GM21717 (cell line): ENCODE results near the gene KRTAP5-2.
A peak's percentile ranks its signal among the peaks of the same experiment; 100 is the strongest.
"Not testable (repeated sequence)": the region's sequence is repeated elsewhere in the genome, so short reads cannot be mapped to it uniquely, and the experiment has no call there.

Source experiments
- ATAC-seq: cut with Tn5 transposase; IDR thresholded peaks from one replicate; pipeline ENCODE4 v1.9.1; 2021; ENCODE audit warnings: mild to moderate bottlenecking, moderate library complexity; ENCODE audit not compliant: unreplicated experiment

Gene KRTAP5-2

DNA sequence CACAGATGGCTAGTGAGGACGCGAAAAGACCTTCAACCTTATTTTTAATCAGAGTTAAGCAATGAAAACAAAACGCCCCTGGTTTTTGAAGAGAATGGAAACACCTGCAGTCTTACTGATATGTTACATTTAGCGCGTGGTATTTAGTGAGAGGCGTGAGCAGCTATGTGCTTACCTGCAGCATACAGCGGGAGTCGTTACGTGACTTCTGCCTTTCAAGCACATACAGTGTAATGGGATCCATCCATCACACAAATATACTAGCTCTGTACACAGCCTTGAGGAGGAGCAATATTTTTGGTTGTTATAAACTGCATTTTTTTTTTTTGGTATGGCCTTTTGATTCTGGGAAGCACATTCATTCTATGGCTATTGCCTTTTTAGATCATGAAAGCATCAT is 5.5 kb downstream of the KRTAP5-2 start:
- no peak for ATAC-seq

DNA sequence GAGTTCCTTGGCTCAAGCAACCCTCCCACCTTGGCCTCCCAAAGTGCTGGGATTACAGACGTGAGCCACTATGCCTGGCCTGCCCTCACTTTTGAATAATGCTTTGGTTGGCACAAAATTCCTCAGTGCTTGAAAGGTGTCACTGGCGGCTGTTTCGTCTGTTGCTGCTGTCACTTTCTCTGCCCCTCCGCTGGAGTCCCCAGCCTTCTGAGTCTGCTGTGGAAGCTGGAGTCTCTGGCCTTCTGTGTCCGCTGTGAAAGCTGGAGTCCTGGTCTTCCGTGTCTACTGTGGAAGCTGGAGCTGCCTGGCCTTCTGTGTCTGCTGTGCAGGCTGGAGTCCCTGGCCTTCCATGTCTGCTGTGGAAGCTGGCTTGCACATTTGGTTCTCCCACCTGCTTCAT is 8.1 kb downstream of the KRTAP5-2 start:
- no peak for ATAC-seq

DNA sequence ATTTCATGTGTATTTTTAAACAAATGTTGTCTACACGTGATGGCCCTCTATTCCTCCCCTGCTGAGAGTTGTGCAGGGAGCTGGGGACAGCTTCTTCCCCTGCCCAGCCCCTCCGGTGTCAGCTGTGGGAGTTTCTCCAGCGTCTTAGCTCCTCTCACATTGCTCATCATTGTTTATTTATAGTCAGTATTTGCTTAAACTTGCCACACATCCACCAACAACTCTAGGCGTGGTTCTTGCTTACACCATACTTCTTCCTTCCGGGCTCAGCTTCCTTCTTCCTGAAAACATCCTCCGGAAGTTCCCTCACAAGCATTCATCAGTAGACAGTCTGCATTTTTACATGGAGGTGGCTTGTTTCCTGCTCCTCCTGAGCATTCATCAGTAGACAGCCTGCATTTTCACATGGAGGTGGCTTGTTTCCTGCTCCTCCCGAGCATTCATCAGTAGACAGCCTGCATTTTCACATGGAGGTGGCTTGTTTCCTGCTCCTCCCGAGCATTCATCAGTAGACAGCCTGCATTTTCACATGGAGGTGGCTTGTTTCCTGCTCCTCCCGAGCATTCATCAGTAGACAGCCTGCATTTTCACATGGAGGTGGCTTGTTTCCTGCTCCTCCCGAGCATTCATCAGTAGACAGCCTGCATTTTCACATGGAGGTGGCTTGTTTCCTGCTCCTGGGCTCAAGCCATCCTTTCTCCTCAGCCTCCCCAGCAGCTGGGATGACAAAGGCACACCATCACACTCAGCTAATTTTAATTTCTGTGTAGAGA is 8.7 kb downstream of the KRTAP5-2 start:
- ATAC-seq = not testable (repeated sequence)

DNA sequence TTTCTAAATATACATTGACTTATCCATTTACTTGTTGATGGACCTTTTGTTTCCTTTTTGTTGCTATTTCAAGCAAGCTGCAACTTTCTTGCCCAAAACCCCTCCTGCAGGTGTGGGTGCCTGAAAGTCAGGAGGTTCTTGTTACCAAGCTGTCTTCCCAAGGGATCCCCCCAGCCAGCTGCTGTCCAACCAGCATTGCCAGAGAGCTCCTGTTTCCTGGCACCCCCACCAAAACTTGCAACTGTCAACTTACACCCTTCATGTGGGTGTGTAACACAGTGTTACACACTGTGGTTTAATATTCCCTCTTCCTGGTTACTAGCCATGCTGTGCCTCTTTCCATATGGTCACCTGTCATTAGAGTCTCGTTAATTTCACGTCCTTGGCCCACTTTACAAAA is 11.4 kb downstream of the KRTAP5-2 start:
- no peak for ATAC-seq

DNA sequence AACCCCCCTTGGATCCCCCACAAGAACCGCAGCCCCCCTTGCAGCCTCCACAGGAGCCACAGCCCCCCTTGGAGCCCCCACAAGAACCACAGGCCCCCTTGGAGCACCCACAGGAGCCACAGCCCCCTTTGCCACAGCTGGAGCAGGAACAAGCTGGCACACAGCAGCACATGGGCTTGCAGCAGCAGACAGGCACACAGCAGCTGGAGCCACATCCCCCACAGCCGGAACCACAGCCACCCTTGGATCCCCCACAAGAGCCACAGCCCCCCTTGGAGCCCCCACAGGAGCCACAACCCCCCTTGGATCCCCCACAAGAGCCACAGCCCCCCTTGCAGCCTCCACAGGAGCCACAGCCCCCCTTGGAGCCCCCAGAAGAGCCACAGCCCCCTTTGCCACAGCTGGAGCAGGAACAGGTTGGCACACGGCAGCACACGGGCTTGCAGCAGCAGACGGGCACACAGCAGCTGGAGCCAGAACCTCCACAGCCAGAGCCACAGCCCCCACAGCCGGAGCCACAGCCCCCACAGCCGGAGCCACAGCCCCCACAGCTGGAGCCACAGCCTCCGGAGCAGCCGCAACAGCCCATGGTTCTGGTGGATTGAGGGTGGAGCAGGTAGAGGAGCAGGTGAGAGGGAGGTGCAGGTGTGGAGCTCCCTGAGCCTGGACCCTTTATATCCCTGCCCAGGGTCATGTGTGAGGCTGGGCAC is 13.3 kb downstream of the KRTAP5-2 start, which contains the start of gene KRTAP5-1:
KRTAP5-1 (minus strand) TSS at position 623 of the 710 bp plus-strand sequence; CDS start at position 589, 34 bp downstream.
- not testable (repeated sequence) for ATAC-seq

DNA sequence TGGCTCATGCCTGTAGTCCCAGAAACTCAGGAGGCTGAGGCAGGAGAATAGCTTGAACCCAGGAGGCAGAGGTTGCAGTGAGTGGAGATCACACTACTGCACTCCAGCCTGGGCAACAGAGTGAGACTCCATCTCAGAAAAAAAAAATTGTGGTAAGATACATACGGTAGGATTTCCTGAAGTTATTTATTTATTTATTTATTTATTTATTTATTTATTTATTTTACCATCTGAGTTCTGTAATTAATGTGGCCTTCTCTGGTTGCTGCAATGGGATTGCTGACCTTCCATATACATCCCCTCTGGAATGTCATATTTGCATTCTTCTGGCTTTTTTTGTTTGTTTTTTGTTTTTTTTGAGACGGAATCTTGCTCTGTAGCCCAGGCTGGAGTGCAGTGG is 15.2 kb downstream of the KRTAP5-2 start:
- not testable (repeated sequence) for ATAC-seq

DNA sequence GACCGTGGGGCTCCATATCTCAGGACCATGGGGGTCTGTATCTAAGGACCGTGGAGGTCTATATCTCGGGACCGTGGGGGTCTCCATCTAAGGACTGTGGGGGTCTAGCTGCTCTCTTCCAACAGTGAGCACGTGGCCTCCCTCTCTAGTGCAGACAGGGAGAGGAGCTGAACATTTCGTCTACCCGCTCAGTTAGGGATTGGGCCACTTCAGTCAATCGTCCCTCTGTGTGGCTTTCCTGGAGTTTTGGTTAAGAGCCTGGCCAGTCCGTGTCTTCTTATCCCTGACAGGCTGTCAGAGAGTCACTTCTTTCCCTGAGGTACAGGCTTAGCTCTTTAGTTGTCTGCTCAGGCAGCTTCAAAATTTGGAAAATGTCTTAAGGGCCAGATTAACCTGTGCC is 16.1 kb downstream of the KRTAP5-2 start:
- no peak for ATAC-seq

DNA sequence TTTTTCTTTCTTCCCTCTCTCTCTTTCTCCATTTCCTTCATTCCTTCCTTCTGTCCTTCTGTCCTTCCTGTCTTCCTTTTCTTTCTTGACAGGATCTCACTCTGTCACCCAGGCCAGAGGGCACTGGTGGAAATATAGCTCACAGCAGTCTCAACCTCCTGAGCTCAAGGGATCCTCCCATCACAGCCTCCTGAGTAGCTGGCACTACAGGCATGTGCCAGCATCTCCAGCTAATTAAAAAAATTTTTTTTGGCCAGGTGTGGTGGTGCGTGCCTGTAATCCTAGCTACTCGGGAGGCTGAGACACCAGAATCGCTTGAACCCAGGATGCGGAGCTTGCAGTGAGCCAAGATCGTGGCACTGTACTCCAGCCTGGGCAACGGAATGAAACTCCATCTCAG is 21.3 kb downstream of the KRTAP5-2 start:
- ATAC-seq = no peak

DNA sequence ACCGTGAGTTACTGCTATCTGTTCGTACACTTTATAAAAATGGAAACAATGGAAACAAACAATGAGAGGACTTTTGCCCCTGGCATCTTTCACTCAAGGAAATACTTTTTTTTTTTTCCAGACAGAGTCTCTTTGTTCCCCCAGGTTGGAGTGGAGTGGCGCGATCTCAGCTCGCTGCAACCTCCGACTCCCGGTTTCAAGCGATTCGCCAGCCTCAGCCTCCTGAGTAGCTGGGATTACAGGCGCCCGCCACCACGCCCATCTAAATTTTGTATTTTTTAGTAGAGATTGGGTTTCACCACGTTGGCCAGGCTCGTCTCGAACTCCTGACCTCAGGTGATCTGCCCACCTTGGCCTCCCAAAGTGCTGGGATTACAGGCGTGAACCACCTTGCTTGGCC is 22.3 kb downstream of the KRTAP5-2 start:
- ATAC-seq = not testable (repeated sequence)

DNA sequence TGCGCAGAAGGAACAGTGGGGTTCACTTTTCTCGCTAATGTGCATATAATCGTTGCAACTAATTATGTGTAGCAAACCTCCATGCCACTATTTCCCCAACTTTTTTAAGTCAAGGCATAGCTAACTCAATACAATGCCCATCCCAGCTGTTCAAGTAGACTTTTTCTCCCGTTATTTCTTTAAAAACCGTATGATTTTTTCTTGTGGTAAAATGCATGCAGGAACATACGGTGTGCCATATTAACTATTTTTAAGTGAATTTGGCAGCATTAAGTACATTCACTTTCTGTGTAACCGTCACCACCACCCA is 23.2 kb downstream of the KRTAP5-2 start:
- no peak for ATAC-seq

DNA sequence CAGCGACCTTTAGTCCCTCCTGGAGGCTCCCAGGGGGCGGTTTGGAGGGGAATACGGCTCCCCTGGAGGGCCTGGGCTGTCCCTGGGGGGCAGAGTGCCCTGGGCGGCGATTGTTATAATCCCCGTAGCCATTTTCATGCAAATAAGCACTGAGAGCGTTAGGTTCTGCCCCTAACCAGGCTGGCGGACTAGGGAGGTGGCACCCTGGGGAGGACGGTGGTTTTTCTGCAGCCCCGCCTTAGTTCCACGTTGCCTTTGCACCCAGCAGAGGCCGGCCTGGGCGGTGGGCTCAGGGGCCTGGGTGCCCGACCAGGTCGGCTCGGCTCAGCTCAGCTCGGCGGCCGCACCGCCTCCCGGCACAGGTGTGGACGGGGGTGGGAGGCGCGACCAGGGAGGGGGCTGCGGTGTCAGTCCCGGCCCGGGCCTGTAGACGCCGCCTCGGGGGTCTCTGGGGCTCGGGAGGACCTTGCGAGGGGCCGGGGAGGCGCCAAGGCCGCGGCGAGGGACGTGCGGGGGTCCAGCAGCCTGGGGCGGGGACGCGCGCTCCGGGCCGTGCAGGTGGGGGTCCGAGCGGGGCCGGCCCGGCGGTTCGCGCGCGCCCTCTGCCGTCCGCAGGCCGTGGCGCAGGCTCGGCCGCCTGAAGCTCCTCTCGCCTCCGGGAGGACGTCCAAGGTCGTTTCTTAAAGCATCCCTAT is 23.7 kb downstream of the KRTAP5-2 start:
- ATAC-seq = peak; percentile 46

DNA sequence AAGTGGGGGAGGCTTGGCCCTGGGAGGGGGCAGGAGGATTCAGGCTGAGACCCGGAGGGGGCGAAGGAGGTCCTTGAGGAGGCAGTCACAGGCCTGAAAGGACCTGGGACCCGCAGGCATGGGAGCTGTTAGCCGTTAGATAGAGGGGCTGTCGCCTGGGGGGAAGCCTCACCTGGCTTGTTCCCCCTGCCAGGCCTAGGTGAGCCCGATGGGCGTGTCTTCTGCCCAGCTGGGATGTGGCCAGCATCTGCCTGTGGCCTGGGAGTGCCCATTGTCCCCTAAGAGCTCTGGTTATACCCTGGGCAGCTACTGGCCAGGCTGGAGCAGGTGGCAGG is 24.2 kb downstream of the KRTAP5-2 start:
- ATAC-seq = no peak

DNA sequence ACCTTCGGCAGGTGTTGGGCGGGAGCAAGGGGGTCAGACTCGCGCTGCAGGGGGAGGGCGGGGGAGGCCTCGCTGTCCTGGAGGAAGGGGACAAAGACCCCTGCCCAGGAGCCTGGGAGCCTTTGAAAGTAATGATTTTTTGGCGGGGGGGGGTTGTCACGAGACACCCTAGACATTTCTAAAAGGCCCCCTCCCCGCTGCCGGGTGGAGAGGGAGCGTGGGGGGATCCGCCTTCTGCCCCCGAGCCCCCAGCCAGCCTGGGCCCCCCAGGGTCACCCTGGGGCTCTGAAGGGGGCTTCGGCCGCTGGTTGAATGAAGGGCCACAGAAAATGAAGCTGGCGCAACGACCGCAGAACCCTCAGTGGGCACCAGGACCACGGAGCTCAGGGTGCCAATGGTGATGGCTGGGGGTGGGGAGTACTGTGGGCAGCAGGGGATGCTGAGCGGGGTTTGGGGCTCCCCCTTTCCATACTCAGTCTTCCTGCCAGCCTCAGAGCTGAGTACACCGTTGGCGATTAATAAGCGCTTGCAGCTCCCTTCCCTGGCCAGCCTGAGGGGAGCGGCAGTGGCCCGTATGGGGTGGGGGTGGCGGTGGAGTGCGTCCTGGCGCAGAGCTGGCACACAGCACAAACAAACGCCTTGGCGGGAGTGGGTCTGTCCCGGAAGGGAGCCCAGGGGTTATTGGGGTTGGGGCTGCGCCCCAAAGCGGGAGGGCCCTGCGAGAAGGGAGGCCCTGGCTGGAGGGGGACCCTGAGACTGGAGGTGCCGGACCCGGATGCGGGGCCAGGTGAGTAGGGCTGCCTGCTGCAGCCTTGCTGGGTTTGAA is 24.8 kb downstream of the KRTAP5-2 start:
- ATAC-seq = no peak

DNA sequence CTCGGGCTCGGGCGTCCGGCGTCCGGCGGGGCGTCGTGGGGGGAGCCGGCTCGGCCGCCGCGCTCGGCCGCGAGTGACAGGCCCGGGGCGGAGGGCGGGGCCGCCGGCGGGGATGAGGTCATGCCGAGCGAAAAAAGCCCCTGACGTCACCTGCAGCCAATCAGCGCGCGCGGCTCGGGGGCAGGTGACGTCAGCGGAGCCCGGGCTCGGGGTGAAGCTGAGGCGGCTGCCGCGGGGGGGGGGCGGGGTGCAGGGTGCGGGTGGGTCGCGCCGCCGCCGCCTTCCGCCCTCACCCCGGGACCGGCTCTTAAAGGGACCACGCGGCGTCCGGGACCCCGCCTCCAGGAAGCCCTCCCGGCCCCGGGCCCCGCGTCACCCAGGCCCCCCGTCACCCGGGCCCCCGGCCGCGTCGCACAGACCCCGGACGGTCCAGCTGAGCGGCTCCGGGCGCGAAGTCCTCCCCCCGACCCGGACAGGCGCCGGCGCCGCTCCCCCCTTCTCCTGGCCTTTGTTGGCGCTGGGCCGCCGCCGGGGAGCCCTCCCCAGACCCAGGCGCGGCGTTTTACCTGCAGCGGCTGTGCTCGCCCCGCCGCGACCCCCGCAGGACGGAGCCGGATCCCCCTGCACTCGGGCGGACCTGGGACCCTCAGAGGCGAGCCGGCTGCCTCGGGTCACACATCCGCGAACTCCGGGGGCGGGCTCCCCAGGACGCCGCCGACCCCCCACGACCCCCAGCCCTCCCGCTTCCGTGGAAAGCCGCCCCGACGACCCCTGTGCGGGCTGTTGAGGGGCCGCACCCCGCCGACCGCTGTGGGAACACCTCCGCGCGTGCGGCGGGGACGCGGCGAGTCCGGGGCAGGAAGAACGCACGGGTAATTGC is 25.7 kb downstream of the KRTAP5-2 start, which contains the start of gene DUSP8:
DUSP8 (minus strand) TSS at position 75 of the 880 bp plus-strand sequence. CDS start 6,445 bp downstream, outside the sequence.
- no peak for ATAC-seq

DNA sequence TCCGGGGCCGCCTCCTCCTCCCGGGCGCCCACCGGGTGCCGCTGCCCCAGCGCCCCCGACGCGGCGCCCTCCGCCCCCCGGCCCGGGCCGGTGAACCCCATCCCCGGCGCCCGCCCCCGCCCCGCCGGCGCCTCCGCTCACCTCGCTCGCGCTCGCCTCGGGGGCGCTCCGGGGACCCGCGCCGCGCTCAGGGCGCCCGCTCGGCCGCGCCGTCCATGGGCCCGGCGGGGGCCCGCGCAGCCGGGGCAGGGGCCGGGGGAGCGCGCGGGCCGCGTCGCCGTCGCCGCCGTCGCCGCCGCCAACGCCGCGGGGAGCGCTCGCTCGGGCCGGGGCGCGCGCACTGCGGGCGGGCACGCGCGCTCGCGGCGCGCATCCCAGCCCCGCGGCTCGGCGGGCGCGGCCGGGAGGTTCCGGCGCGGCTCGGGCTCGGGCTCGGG is 26.3 kb downstream of the KRTAP5-2 start:
- ATAC-seq = no peak

DNA sequence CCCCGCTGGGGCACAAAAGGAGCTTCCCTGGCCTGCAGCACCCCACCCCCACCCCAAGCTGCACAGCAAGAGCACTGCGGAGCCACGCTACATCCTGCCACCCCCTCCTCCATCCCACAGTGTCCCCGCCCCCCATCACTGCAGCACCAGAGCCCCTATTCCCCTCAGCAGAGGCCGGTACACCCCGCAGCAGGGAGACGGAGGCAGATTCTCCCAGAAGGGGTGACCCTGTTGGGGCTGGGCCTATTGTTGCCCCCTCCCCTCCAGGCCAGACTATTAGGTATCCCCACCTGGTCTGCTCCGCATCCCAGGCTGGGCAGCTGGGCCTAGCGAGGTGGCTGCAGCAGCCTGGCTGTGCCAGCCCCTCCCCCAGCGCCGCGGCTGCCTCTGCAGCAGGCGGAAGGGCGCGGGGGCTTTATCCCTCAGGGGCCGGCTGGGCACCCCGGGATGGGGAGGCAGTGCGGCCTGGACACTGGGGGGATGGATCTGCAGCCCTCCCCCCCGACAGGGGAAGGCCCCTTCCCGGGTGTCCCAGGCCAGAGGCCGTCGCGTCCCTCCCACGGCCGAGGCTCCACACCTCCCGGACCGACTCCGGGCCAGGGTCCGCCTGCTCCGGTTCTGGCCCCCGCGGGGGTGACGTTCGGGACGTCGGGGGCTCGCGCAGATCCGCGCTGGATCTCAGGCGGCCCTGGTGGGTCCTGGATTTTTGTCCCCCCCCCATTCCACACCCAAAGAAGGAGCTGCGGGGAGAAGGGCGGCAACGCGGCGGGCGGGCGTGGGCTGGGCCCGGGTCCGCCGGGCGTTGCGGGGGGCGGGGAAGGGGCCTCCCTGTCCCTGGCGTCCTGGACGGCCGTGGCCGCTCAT is 27.0 kb downstream of the KRTAP5-2 start:
- ATAC-seq = no peak

DNA sequence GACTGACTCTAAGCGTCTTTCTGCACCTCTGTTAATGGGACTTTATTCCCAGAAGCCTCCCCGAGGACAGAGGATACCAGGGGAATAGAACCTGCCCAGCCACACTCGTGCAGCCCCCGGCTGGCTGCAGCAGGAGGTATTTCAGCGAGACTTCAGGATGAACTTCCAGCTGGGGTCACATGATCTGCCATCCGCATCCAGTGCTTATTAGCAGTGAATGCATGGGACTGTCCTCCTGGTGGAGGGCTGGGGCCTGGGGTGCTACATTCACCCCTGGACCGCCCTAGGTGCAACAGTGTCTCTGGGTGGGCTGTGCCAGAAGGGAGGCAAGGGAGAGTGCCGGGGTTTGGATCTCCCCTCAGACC is 27.6 kb downstream of the KRTAP5-2 start:
- ATAC-seq = no peak

DNA sequence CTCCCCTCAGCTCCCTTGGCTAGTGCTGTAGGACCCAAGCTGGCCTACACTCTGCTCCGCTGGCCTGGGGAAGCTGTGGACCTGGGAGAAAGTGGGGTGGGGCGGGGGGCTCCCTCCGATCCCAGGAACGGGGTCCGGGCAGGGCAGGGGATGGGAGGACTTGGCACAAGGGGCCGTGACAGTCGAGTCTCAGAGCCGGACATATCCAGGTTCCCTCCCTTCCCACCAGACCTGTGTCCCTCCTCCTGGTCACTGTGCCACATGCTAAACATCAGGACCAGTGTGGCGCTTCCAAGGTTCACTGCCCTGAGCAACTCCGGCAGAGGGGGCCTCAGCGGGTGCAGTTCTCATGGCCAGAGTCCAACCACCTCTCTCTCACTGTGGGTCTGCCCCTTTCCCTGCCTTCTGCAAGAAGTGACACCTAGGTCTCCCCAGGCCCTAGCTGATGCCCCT is 28.1 kb downstream of the KRTAP5-2 start:
- no peak for ATAC-seq

DNA sequence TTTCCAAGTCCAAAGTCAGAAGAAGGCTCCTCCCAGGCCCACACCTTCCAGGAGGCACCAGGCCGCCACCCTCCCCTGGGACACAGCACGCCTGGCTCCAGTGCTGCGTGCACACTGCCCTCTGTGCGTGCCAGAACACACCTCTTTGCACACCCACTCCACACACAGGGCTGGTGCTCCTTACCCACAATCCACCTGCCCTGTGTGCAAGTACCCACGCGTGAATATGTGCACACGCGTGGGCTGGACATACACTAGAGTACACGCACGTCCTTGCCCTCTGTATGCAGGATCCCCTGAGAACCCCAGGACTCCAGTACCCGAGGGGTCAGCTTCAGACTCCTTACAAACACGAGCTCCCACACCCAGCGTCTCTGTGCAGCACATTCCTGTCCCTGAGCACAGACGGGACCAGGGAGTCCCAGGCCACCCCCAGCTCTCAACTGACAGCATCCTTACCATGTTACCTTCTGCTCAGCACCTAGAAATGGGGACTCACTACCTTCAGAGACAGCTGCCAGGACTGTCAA is 28.8 kb downstream of the KRTAP5-2 start:
- no peak for ATAC-seq
